ENCODE results near the gene UBFD1. TPM values are rescaled to one million over a fixed set of nuclear protein-coding genes. Genes with fewer than 3 reads are reported as not detected.
A peak's percentile ranks its signal among the peaks of the same experiment; 100 is the strongest.

UBFD1 gene
- total RNA-seq, 6 experiments from 2014 or later, result 27.6 to 50.5 (median 37.4) TPM

DNA sequence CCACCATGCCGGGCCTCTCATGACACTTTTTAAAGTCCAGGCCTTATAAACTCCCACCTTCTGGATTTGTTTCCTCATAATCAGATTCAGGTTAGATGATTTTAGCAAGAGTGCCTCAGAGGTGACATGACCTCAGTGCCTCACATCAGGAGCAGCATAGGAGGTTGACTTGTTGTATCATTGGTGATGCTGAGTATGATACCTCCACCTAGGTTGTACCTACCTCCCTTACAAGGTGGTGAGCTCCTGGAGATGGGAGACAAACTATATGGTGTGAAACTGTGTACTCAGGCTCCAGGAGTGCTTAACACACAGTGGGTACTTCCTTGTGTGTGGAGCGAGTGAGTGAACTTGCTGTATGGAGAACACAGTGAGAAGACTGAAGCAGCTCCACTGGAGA is 20.0 kb downstream of the UBFD1 start:
- DNase-seq, result no peak
- no peak for TF ChIP-seq POLR2A (IDR thresholded peaks at IDR 0.05)
- TF ChIP-seq, protein P1, sequence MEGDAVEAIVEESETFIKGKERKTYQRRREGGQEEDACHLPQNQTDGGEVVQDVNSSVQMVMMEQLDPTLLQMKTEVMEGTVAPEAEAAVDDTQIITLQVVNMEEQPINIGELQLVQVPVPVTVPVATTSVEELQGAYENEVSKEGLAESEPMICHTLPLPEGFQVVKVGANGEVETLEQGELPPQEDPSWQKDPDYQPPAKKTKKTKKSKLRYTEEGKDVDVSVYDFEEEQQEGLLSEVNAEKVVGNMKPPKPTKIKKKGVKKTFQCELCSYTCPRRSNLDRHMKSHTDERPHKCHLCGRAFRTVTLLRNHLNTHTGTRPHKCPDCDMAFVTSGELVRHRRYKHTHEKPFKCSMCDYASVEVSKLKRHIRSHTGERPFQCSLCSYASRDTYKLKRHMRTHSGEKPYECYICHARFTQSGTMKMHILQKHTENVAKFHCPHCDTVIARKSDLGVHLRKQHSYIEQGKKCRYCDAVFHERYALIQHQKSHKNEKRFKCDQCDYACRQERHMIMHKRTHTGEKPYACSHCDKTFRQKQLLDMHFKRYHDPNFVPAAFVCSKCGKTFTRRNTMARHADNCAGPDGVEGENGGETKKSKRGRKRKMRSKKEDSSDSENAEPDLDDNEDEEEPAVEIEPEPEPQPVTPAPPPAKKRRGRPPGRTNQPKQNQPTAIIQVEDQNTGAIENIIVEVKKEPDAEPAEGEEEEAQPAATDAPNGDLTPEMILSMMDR (IDR thresholded peaks at IDR 0.05), result no peak
- H3K36me3 ChIP-seq, result peaks cover 0 to 32% (median 9%) of the 10 kb centered on the region in 4 donors
- WGBS (ENCODE audit: insufficient coverage, low coverage, low lambda C conversion rate, missing lambda C conversion rate), result 83% methylated on average over 1 of the region's 2 CpGs
- no peak overlapping the region for H3K27ac ChIP-seq
- H3K4me1 ChIP-seq, result no peaks in the 10 kb centered on the region
- ATAC-seq, result peak in 1 of 4 donors; percentile 9
- intact Hi-C loops (cut with DNase I), result no loop called here
- no peaks in the 10 kb centered on the region for H3K9me3 ChIP-seq
- H3K4me3 ChIP-seq, result no peak overlapping the region
- H3K27me3 ChIP-seq, result no peaks in the 10 kb centered on the region

DNA sequence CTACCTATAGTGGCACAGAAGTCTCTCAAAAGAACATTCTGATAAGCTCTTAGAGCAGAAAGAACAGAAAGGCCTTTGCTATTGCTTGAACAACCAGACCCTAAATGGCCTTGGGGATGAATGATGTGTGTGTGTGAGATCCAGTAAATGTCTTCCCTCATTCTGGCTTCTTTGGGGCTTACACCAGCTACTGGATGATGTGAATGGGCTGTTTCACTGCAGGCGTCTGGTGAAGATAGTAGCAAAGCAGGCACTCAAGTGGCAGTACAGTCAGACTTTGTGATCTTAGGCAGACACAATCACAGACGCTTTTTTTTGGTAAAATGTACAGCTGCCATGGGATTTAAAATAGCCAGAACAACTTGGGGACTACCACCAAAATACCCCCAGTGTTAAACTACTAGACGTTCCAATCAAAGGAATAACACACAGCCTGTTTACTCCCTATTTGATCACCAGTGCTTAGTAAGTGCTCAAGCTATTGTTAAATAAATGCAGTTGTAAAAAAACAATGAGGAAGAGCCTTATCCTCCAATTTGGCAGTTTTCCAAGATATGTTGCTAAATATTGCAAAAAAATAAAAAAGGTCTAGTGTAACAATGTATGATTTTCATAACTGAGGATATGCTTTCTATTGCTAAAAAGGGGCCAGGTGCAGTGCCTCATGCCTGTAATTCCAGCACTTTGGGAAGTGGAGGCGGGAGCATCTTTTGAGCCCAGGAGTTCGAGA is 20.7 kb downstream of the UBFD1 start:
- WGBS (ENCODE audit: insufficient coverage, low coverage, low lambda C conversion rate, missing lambda C conversion rate), result 73% methylated on average over 5 of the region's 5 CpGs
- intact Hi-C loops (cut with DNase I), result no loop called here
- H3K9me3 ChIP-seq, result no peaks in the 10 kb centered on the region
- ATAC-seq, result peak in 1 of 4 donors; percentile 47
- DNase-seq, result no peak
- no peak overlapping the region for H3K27ac ChIP-seq
- H3K4me3 ChIP-seq, result no peak overlapping the region
- TF ChIP-seq POLR2A (IDR thresholded peaks at IDR 0.05), result no peak
- TF ChIP-seq, protein P1 (IDR thresholded peaks at IDR 0.05), result no peak
- H3K27me3 ChIP-seq, result no peaks in the 10 kb centered on the region
- no peaks in the 10 kb centered on the region for H3K4me1 ChIP-seq
- H3K36me3 ChIP-seq, result peaks cover 0 to 32% (median 9%) of the 10 kb centered on the region in 4 donors

DNA sequence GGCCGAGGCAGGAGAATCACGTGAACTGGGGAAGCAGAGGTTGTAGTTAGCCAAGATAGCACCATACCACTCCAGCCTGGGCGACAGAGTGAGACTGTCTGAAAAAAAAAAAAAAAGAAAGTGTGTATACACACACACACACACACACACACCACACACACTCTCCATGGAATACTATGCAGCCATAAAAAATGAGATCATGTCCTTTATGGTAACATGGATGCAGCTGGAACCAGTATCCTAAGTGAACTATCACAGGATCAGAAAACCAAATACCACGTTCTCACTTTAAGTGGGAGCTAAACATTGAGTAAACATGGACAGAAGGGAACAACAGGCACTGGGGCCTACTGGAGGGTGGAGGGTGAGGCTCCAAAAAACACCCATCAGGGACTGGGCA is 21.8 kb downstream of the UBFD1 start:
- WGBS (ENCODE audit: insufficient coverage, low coverage, low lambda C conversion rate, missing lambda C conversion rate), result 100% methylated on average over 2 of the region's 4 CpGs
- Histone ChIP-seq H3K27me3 (no peaks in the 10 kb centered on the region), H3K4me3 (no peak overlapping the region), H3K9me3 (no peaks in the 10 kb centered on the region), H3K27ac (no peak overlapping the region), H3K36me3 (peaks cover 0 to 33% (median 11%) of the 10 kb centered on the region in 4 donors), H3K4me1 (no peaks in the 10 kb centered on the region)
- intact Hi-C loops (cut with DNase I), result no loop called here
- no peak for DNase-seq
- ATAC-seq, result no peak
- TF ChIP-seq, protein P1 (IDR thresholded peaks at IDR 0.05), result no peak
- TF ChIP-seq POLR2A (IDR thresholded peaks at IDR 0.05), result no peak

DNA sequence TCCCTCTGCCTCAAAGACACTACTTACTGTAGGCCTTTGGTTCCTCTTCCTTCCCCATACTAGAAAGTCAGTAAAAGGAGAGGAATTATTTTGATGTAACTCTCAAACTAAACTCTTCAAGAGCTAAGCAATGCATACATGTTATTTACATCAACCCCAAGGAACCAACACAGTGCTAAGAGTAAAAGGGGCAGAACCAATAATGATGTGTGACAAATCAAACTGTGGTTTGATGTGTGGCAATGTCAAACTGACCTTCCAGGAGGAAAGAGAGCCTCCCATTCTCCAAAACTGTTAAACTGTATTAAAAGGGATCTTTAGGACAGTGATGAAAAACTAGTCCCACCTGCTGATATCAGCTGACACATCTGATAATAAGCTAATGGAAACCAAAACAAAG is 22.9 kb downstream of the UBFD1 start:
- no peak overlapping the region for H3K27ac ChIP-seq
- no peaks in the 10 kb centered on the region for H3K9me3 ChIP-seq
- no peak for DNase-seq
- TF ChIP-seq, protein P1 (IDR thresholded peaks at IDR 0.05), result no peak
- no peak for TF ChIP-seq POLR2A (IDR thresholded peaks at IDR 0.05)
- H3K27me3 ChIP-seq, result no peaks in the 10 kb centered on the region
- ATAC-seq, result no peak
- H3K4me1 ChIP-seq, result no peaks in the 10 kb centered on the region
- no peak overlapping the region for H3K4me3 ChIP-seq
- peaks cover 0 to 39% (median 18%) of the 10 kb centered on the region in 4 donors for H3K36me3 ChIP-seq
- intact Hi-C loops (cut with DNase I), result no loop called here
